ENCODE data around the gene GARIN3.

GRCh38 chr5:157160001-157160400, 6.1 kb downstream of the GARIN3 start:
- TF ChIP-seq CTCF (IDR thresholded peaks at IDR 0.05; ENCODE audit: low read depth, low read length) (no peak), POLR2A (IDR thresholded peaks at IDR 0.05; ENCODE audit: extremely low read depth, insufficient read length) (no peak)
- TF ChIP-seq, protein P1, sequence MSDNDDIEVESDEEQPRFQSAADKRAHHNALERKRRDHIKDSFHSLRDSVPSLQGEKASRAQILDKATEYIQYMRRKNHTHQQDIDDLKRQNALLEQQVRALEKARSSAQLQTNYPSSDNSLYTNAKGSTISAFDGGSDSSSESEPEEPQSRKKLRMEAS (IDR thresholded peaks at IDR 0.05; ENCODE audit: low read depth, low read length): no peak

All from NB4 (cell line).